BLaER1 (cell line): ENCODE data around the gene DIPK2A.

Experiments
- H3K27ac ChIP-seq: shearing (Covaris generic); formaldehyde crosslinking; 2 replicates; pipeline ENCODE4 v1.8.1; 2022
- H3K27me3 ChIP-seq: shearing (Covaris generic); formaldehyde crosslinking; 2 replicates; pipeline ENCODE4 v1.8.1; 2022
- H3K36me3 ChIP-seq: shearing (Covaris generic); formaldehyde crosslinking; 2 replicates; pipeline ENCODE4 v1.8.1; 2022
- H3K4me1 ChIP-seq: shearing (Covaris generic); formaldehyde crosslinking; 2 replicates; pipeline ENCODE4 v1.8.1; 2022
- H3K4me2 ChIP-seq: shearing (Covaris generic); formaldehyde crosslinking; 2 replicates; pipeline ENCODE4 v1.8.1; 2022
- H3K4me3 ChIP-seq: shearing (Covaris generic); formaldehyde crosslinking; 2 replicates; pipeline ENCODE4 v1.8.1; 2022
- H3K9ac ChIP-seq: shearing (Covaris generic); formaldehyde crosslinking; 2 replicates; pipeline ENCODE4 v1.8.1; 2022
- H3K9me3 ChIP-seq: shearing (Covaris generic); formaldehyde crosslinking; 2 replicates; pipeline ENCODE4 v1.8.1; 2022
- H4K20me1 ChIP-seq: shearing (Covaris generic); formaldehyde crosslinking; 2 replicates; pipeline ENCODE4 v1.8.1; 2022
- Cebpa-rat ChIP-seq: shearing (Covaris generic); IDR thresholded peaks from 2 replicates; pipeline ENCODE4 v1.8.1; 2022

Gene DIPK2A

GRCh38 chr3:143955113-143955512 lies 16.5 kb upstream of the DIPK2A start:
- no peak overlapping the region for H3K4me2 ChIP-seq
- no peaks in the 10 kb centered on the region for H3K36me3 ChIP-seq
- H3K27me3 ChIP-seq, result no peaks in the 10 kb centered on the region
- no peak overlapping the region for H3K9ac ChIP-seq
- H3K9me3 ChIP-seq, result peaks cover 8% of the 10 kb centered on the region; the same call in 1 of the 2 replicates
- TF ChIP-seq Cebpa-rat, result no peak
- no peaks in the 10 kb centered on the region for H4K20me1 ChIP-seq
- no peak overlapping the region for H3K27ac ChIP-seq
- peaks cover 12% of the 10 kb centered on the region for H3K4me1 ChIP-seq
- H3K4me3 ChIP-seq, result no peak overlapping the region

- no peaks in the 10 kb centered on the region for H3K36me3 ChIP-seq
- H3K27ac ChIP-seq, result no peak overlapping the region
- H3K9me3 ChIP-seq, result peaks cover 8% of the 10 kb centered on the region; the same call in 1 of the 2 replicates
- H3K9ac ChIP-seq, result no peak overlapping the region
- H3K27me3 ChIP-seq, result no peaks in the 10 kb centered on the region
- peak overlapping the region; percentile 40 for H3K4me2 ChIP-seq
- H4K20me1 ChIP-seq, result no peaks in the 10 kb centered on the region
- TF ChIP-seq Cebpa-rat, result no peak
- H3K4me1 ChIP-seq, result peaks cover 12% of the 10 kb centered on the region
- H3K4me3 ChIP-seq, result no peak overlapping the region
Observed at GRCh38 chr3:143956838-143957237, 14.8 kb upstream of the DIPK2A start.

GRCh38 chr3:143957453-143957852 lies 14.2 kb upstream of the DIPK2A start:
- no peak overlapping the region for H3K27ac ChIP-seq
- peaks cover 12% of the 10 kb centered on the region for H3K4me1 ChIP-seq
- H3K36me3 ChIP-seq, result no peaks in the 10 kb centered on the region
- H3K4me3 ChIP-seq, result no peak overlapping the region
- H4K20me1 ChIP-seq, result no peaks in the 10 kb centered on the region
- TF ChIP-seq Cebpa-rat, result no peak
- H3K9me3 ChIP-seq, result peaks cover 8% of the 10 kb centered on the region; the same call in 1 of the 2 replicates
- H3K4me2 ChIP-seq, result peak overlapping the region; percentile 40
- H3K27me3 ChIP-seq, result no peaks in the 10 kb centered on the region
- no peak overlapping the region for H3K9ac ChIP-seq

GRCh38 chr3:143958966-143959365 lies 12.7 kb upstream of the DIPK2A start:
- H4K20me1 ChIP-seq, result no peaks in the 10 kb centered on the region
- no peaks in the 10 kb centered on the region for H3K27me3 ChIP-seq
- no peak for TF ChIP-seq Cebpa-rat
- H3K4me2 ChIP-seq, result no peak overlapping the region
- H3K4me3 ChIP-seq, result no peak overlapping the region
- peaks cover 12% of the 10 kb centered on the region for H3K4me1 ChIP-seq
- H3K27ac ChIP-seq, result no peak overlapping the region
- peaks cover 13% of the 10 kb centered on the region; the same call in 1 of the 2 replicates for H3K9me3 ChIP-seq
- H3K9ac ChIP-seq, result no peak overlapping the region
- no peaks in the 10 kb centered on the region for H3K36me3 ChIP-seq

- H3K36me3 ChIP-seq, result no peaks in the 10 kb centered on the region
- peaks cover 11% of the 10 kb centered on the region for H3K4me1 ChIP-seq
- H3K27me3 ChIP-seq, result no peaks in the 10 kb centered on the region
- H3K4me2 ChIP-seq, result no peak overlapping the region
- no peak overlapping the region for H3K27ac ChIP-seq
- no peak overlapping the region for H3K4me3 ChIP-seq
- H3K9ac ChIP-seq, result no peak overlapping the region
- H3K9me3 ChIP-seq, result peaks cover 13% of the 10 kb centered on the region; the same call in 1 of the 2 replicates
- no peaks in the 10 kb centered on the region for H4K20me1 ChIP-seq
- TF ChIP-seq Cebpa-rat, result no peak
Observed at GRCh38 chr3:143961342-143961741, 10.3 kb upstream of the DIPK2A start.

- Histone ChIP-seq H3K4me3 (no peak overlapping the region), H3K4me1 (no peaks in the 10 kb centered on the region), H3K27me3 (no peaks in the 10 kb centered on the region), H3K36me3 (no peaks in the 10 kb centered on the region), H3K27ac (no peak overlapping the region), H4K20me1 (no peaks in the 10 kb centered on the region), H3K9ac (no peak overlapping the region), H3K4me2 (no peak overlapping the region), H3K9me3 (peaks cover 12% of the 10 kb centered on the region; the same call in 1 of the 2 replicates)
- no peak for TF ChIP-seq Cebpa-rat
Observed at GRCh38 chr3:143963946-143964345, 7.7 kb upstream of the DIPK2A start.

GRCh38 chr3:143970773-143971358 lies 757 bp upstream of the DIPK2A start:
- H4K20me1 ChIP-seq, result peaks cover 32% of the 10 kb centered on the region
- H3K9ac ChIP-seq, result peak overlapping the region; percentile 91
- TF ChIP-seq Cebpa-rat, result no peak
- H3K9me3 ChIP-seq, result no peaks in the 10 kb centered on the region
- no peaks in the 10 kb centered on the region for H3K27me3 ChIP-seq
- peak overlapping the region; percentile 74 for H3K4me2 ChIP-seq
- H3K4me3 ChIP-seq, result peak overlapping the region; percentile 95
- H3K4me1 ChIP-seq, result peaks cover 33% of the 10 kb centered on the region
- peak overlapping the region; percentile 92 for H3K27ac ChIP-seq
- H3K36me3 ChIP-seq, result no peaks in the 10 kb centered on the region

- Histone ChIP-seq H3K9ac (peak overlapping the region; percentile 91), H3K4me3 (peak overlapping the region; percentile 95), H3K4me2 (peak overlapping the region; percentile 85), H4K20me1 (peaks cover 45% of the 10 kb centered on the region), H3K27ac (peak overlapping the region; percentile 92), H3K27me3 (no peaks in the 10 kb centered on the region), H3K4me1 (peaks cover 43% of the 10 kb centered on the region), H3K36me3 (no peaks in the 10 kb centered on the region), H3K9me3 (no peaks in the 10 kb centered on the region)
- TF ChIP-seq Cebpa-rat, result no peak
Observed at GRCh38 chr3:143972155-143972504, 507 bp downstream of the DIPK2A start.

- Histone ChIP-seq H3K4me2 (peak overlapping the region; percentile 85), H3K9me3 (no peaks in the 10 kb centered on the region), H3K27me3 (no peaks in the 10 kb centered on the region), H3K27ac (peak overlapping the region; percentile 92), H3K4me3 (peak overlapping the region; percentile 95), H3K9ac (peak overlapping the region; percentile 91), H3K4me1 (peaks cover 48% of the 10 kb centered on the region), H3K36me3 (no peaks in the 10 kb centered on the region), H4K20me1 (peaks cover 50% of the 10 kb centered on the region)
- no peak for TF ChIP-seq Cebpa-rat
Observed at GRCh38 chr3:143972505-143973258, 1.1 kb downstream of the DIPK2A start.

- H3K27ac ChIP-seq, result peak overlapping the region; percentile 92
- H3K36me3 ChIP-seq, result no peaks in the 10 kb centered on the region
- peaks cover 57% of the 10 kb centered on the region for H4K20me1 ChIP-seq
- no peaks in the 10 kb centered on the region for H3K27me3 ChIP-seq
- peaks cover 55% of the 10 kb centered on the region for H3K4me1 ChIP-seq
- no peaks in the 10 kb centered on the region for H3K9me3 ChIP-seq
- H3K9ac ChIP-seq, result peak overlapping the region; percentile 91
- H3K4me2 ChIP-seq, result peak overlapping the region; percentile 85
- peak overlapping the region; percentile 95 for H3K4me3 ChIP-seq
- no peak for TF ChIP-seq Cebpa-rat
Observed at GRCh38 chr3:143973259-143974021, 1.8 kb downstream of the DIPK2A start.
